Aorta (tissue), 5 donors: ENCODE data around the gene AICDA. TPM values are rescaled to one million over a fixed set of nuclear protein-coding genes. Genes with fewer than 3 reads are reported as not detected.
A peak's percentile ranks its signal among the peaks of the same experiment; 100 is the strongest.
"Not testable (repeated sequence)": the region's sequence is repeated elsewhere in the genome, so short reads cannot be mapped to it uniquely, and the experiment has no call there.

ENCODE experiments used
- ATAC-seq: fragments of 200-7000 bp; cut with Tn5 transposase; one replicate; pipeline ENCODE4 v1.9.1; 2022; ENCODE audit warnings: moderate library complexity; ENCODE audit not compliant: low FRiP score
- DNase-seq, 2 donors: peaks; one replicate each; pipeline ENCODE4 v3.0.0-alpha.2; 2020
- H3K27ac ChIP-seq, 2 donors: one replicate each; pipeline ENCODE4 v1.5.1; 2013; ENCODE audit warnings: low read length in 2 of 2, mild to moderate bottlenecking in 2 of 2, moderate library complexity in 2 of 2, control low read depth in 1 of 2, inconsistent platforms in 1 of 2, low read depth in 1 of 2
- H3K27me3 ChIP-seq, 2 donors: one replicate each; pipeline ENCODE4 v1.6.1; 2013; ENCODE audit warnings: control low read depth in 1 of 2, low read length in 1 of 2, mild to moderate bottlenecking in 1 of 2, moderate library complexity in 1 of 2; ENCODE audit not compliant: insufficient read depth in 2 of 2, control insufficient read depth in 1 of 2
- H3K36me3 ChIP-seq, 2 donors: one replicate each; pipeline ENCODE4 v1.6.1; 2013; ENCODE audit warnings: control low read depth in 1 of 2, low read length in 1 of 2, mild to moderate bottlenecking in 1 of 2; ENCODE audit not compliant: insufficient read depth in 2 of 2, control insufficient read depth in 1 of 2
- H3K4me1 ChIP-seq, 2 donors: one replicate each; pipeline ENCODE4 v1.6.1; 2013; ENCODE audit warnings: low read length in 2 of 2, control low read depth in 1 of 2, mild to moderate bottlenecking in 1 of 2, moderate library complexity in 1 of 2; ENCODE audit not compliant: insufficient read depth in 2 of 2, control insufficient read depth in 1 of 2
- H3K4me3 ChIP-seq, 2 donors: one replicate each; pipeline ENCODE4 v1.5.1; 2013; ENCODE audit warnings: low read length in 2 of 2, control low read depth in 1 of 2, mild to moderate bottlenecking in 1 of 2
- H3K9me3 ChIP-seq: one replicate; pipeline ENCODE4 v1.6.1; 2013; ENCODE audit warnings: mild to moderate bottlenecking, low read length; ENCODE audit not compliant: control insufficient read depth
- WGBS, 2 donors: extraction: QIAGEN DNeasy Blood & Tissue Kit; methylation state at CpG; one replicate each; pipeline ENCODE4 v1.1.7; 2013; 5-methylcytosine and 5-hydroxymethylcytosine counted together
- intact Hi-C, 2 donors: fragments of 100-400 bp; cut with DNase I; formaldehyde crosslinking; loops; one replicate each; pipeline versions ENCODE4 v1.14.2 to v1.15.0; 2022
- polyA plus RNA-seq, 2 donors: library from polyadenylated mRNA; stranded (reverse); fragments of 200-250 nt; gene quantifications; one replicate each; pipeline ENCODE4 v1.2.3, GENCODE V29; 2013
- total RNA-seq, 2 donors: library from RNA; stranded (reverse); fragmentation: NEBNext Ultra II Directional; extraction: Animal tissue kit (Norgen Biotek cat#: 25700); gene quantifications; one replicate each; pipeline ENCODE4 v1.2.1, GENCODE V29; 2021
- donor health status: healthy with polysubstance abuse.
- donor health status: Bipolar disorder and iron deficiency.
- donor health status: DM: no; HTN: no; CAD: no.
- donor health status: DM: no; HTN: no; CAD: no.
- donor health status: DM: yes; HTN: yes; CAD: no.

The AICDA gene
- total and polyA plus RNA-seq, 4 donors: 0.23 to 1.1 (median 0.39) TPM; not detected in 1

GRCh38 chr12:8603856-8604255, 8.8 kb downstream of the AICDA start:
- H3K27me3 ChIP-seq: no peaks in the 10 kb centered on the region

GRCh38 chr12:8603286-8603685, 9.4 kb downstream of the AICDA start:
- no peaks in the 10 kb centered on the region for H3K9me3 ChIP-seq
- intact Hi-C loops: no loop called here
- no peaks in the 10 kb centered on the region for H3K27me3 ChIP-seq
- no peaks in the 10 kb centered on the region for H3K36me3 ChIP-seq
- no peaks in the 10 kb centered on the region for H3K4me1 ChIP-seq
- H3K27ac ChIP-seq: no peak overlapping the region
- H3K4me3 ChIP-seq: no peak overlapping the region
- ATAC-seq: no peak
- 76 to 80% methylated on average over 2 of the region's 2 CpGs for WGBS, 2 donors
- no peak for DNase-seq

More at GRCh38 chr12:8603856-8604255, 8.8 kb downstream of the AICDA start:
- no peak for ATAC-seq
- WGBS, 2 donors: 1 to 3% methylated on average over 3 of the region's 3 CpGs
- Histone ChIP-seq H3K36me3 (no peaks in the 10 kb centered on the region), H3K27ac (no peak overlapping the region), H3K4me3 (no peak overlapping the region), H3K9me3 (no peaks in the 10 kb centered on the region), H3K4me1 (no peaks in the 10 kb centered on the region)
- intact Hi-C loops: no loop called here
- no peak for DNase-seq

GRCh38 chr12:8596561-8596960, 16.1 kb downstream of the AICDA start:
- no peak overlapping the region for H3K4me3 ChIP-seq
- no peaks in the 10 kb centered on the region for H3K4me1 ChIP-seq
- 62 to 65% methylated on average over 3 of the region's 3 CpGs for WGBS, 2 donors
- H3K27me3 ChIP-seq: no peaks in the 10 kb centered on the region
- no peaks in the 10 kb centered on the region for H3K9me3 ChIP-seq
- intact Hi-C loops: no loop called here
- no peak for DNase-seq
- ATAC-seq: no peak
- no peak overlapping the region for H3K27ac ChIP-seq
- no peaks in the 10 kb centered on the region for H3K36me3 ChIP-seq

GRCh38 chr12:8594072-8594471, 18.6 kb downstream of the AICDA start:
- no peaks in the 10 kb centered on the region for H3K9me3 ChIP-seq
- no peaks in the 10 kb centered on the region for H3K36me3 ChIP-seq
- no peaks in the 10 kb centered on the region for H3K27me3 ChIP-seq
- H3K4me3 ChIP-seq: no peak overlapping the region
- DNase-seq: no peak
- intact Hi-C loops: no loop called here
- 71 to 74% methylated on average over 8 of the region's 8 CpGs for WGBS, 2 donors
- H3K27ac ChIP-seq: no peak overlapping the region
- no peaks in the 10 kb centered on the region for H3K4me1 ChIP-seq
- ATAC-seq: no peak

- H3K4me3 ChIP-seq: no peak overlapping the region
- H3K27ac ChIP-seq: no peak overlapping the region
- intact Hi-C loops: no loop called here
- no peaks in the 10 kb centered on the region for H3K9me3 ChIP-seq
- 90 to 93% methylated on average over 2 of the region's 2 CpGs for WGBS, 2 donors
- H3K36me3 ChIP-seq: no peaks in the 10 kb centered on the region
- no peaks in the 10 kb centered on the region for H3K27me3 ChIP-seq
- no peaks in the 10 kb centered on the region for H3K4me1 ChIP-seq
- ATAC-seq (no peak), DNase-seq (no peak)
These were observed 19.4 kb downstream of the AICDA start for GRCh38 chr12:8593246-8593645.

- ATAC-seq (peak; percentile 44), DNase-seq (no peak)
- H3K27ac ChIP-seq: no peak overlapping the region
- H3K4me3 ChIP-seq: no peak overlapping the region
- WGBS, 2 donors: 69 to 75% methylated on average over 10 of the region's 10 CpGs
- intact Hi-C loops: no loop called here
- H3K36me3 ChIP-seq: no peaks in the 10 kb centered on the region
- H3K27me3 ChIP-seq: no peaks in the 10 kb centered on the region
- H3K9me3 ChIP-seq: no peaks in the 10 kb centered on the region
- no peaks in the 10 kb centered on the region for H3K4me1 ChIP-seq
These were observed 21.7 kb downstream of the AICDA start for GRCh38 chr12:8590842-8591545.

GRCh38 chr12:8589679-8590078, 23.0 kb downstream of the AICDA start:
- WGBS, 2 donors: 73 to 89% methylated on average over 7 of the region's 7 CpGs
- Histone ChIP-seq H3K36me3 (no peaks in the 10 kb centered on the region), H3K9me3 (no peaks in the 10 kb centered on the region), H3K4me1 (no peaks in the 10 kb centered on the region), H3K27me3 (no peaks in the 10 kb centered on the region), H3K4me3 (no peak overlapping the region), H3K27ac (no peak overlapping the region)
- intact Hi-C loops: no loop called here
- ATAC-seq (no peak), DNase-seq (no peak)

GRCh38 chr12:8584478-8584877, 28.2 kb downstream of the AICDA start:
- H3K27me3 ChIP-seq, H3K36me3 ChIP-seq, H3K4me3 ChIP-seq, H3K9me3 ChIP-seq, intact Hi-C loops, DNase-seq, ATAC-seq, H3K4me1 ChIP-seq, H3K27ac ChIP-seq: not testable (repeated sequence)
- WGBS, 2 donors: 90% methylated on average over 13 of the region's 13 CpGs

- intact Hi-C loops: no loop called here
- no peak for ATAC-seq
These were observed 28.7 kb downstream of the AICDA start for GRCh38 chr12:8584004-8584403.

More at GRCh38 chr12:8584004-8584403, 28.7 kb downstream of the AICDA start:
- H3K9me3 ChIP-seq: no peaks in the 10 kb centered on the region
- no peak for DNase-seq
- no peak overlapping the region for H3K4me3 ChIP-seq
- H3K4me1 ChIP-seq: no peaks in the 10 kb centered on the region
- H3K27ac ChIP-seq: no peak overlapping the region
- 13 to 16% methylated on average over 7 of the region's 7 CpGs for WGBS, 2 donors
- no peaks in the 10 kb centered on the region for H3K27me3 ChIP-seq
- no peaks in the 10 kb centered on the region for H3K36me3 ChIP-seq
